8988T (cell line): ENCODE measurements around the gene PRKCB.
"Not testable (repeated sequence)": the region's sequence is repeated elsewhere in the genome, so short reads cannot be mapped to it uniquely, and the experiment has no call there.

ENCODE experiments used
- DNase-seq: peaks from one replicate; pipeline ENCODE4 v3.0.0; 2011

The PRKCB gene

DNA sequence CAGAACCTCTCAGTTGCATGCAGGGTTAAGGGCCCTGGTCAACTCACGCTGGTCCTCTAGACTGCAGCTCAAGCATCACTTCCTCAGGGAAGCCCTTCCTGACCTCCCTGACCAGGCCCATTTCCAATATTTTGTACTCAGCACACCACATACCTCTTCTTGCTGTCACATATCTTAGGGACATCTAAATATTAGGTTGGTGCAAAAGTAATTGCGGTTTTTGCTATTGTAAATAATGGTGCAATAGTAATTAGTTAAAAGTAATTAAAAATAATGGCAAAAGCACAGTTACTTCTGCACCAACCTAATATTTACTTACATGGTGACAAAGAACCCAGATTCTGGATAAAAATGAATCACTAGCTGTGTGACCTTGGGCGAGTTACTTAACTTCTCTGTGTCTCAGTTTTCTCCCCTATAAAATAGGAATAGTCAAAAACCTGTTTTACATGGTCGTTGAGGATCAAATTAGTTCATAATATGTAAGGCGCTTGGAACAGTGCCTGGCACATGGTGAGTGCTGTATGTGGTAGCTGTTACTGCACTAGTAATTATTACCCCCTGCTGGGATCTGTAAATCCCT lies 177.4 kb downstream of the PRKCB start:
- DNase-seq, result no peak

DNA sequence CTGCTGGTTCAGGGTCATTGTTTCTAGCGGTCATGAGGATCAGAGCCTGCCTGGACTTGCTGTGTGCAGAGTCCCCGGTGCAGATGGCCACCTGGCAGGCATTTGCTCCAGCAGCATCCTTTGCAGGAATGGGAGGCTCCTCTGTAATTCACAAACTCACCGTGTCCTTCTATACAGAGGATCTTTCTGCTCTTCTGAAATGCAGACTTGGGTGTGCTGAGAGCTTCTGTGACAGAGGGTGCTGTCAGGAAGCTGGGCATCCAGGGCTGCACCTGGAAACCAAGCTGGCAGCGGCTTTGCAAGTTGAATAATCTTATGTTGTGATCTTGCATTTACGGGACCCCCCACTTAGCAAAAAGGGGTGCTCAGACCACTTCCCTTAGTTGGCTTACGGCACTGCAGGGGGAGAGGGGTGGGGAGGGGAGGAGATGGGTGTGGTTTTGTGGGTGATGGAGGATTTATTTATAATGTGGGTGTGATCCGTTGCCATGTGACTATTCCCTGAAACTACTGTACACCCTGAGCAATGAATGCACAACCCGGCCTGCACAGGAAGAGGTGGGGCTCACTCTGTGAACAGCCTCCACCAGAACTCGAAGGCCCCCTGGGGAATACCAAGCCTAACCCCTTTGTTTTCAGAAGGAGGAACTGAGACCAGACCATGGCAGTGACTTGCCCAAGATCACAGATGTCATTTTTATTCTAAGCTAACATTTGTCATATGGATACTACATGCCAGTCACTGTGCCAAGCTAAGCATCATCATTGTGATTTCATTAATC lies 178.3 kb downstream of the PRKCB start:
- no peak for DNase-seq

DNA sequence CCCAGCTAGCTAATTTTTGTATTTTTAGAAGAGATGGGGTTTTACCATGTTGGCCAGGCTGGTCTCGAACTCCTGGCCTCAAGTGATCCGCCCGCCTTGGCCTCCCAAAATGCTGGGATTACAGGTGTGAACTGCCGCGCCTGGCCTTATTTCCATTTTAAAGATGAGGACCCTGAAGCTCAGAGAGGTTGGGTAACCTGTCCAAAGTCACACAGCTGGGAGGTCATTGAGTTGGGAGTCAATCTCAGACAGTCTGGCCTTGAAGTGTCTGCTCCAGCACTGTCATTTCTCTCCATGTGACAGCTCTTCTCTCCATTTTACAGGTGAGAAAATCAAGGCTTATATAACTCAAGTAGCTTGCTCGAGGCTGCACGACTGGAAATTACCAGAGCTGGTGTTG lies 179.2 kb downstream of the PRKCB start:
- not testable (repeated sequence) for DNase-seq

DNA sequence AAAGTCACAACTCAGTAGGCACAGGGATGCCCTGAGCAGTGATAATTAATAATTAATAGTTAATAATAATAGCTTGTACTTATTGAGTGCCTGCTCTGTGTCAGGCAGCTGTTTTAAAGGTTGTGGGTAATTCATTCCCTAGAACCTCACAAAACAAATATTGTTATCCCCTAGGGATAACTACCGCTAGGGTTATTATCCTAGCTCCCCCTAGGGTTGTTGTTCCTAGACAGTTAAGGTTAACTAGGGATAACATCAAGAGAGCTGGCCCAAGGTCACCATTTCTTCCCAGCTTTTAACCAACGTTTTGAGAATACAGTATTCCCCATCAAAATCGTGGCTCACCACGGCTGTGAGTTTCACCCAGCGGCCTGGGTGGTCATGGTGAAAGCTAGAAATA lies 180.1 kb downstream of the PRKCB start:
- no peak for DNase-seq

DNA sequence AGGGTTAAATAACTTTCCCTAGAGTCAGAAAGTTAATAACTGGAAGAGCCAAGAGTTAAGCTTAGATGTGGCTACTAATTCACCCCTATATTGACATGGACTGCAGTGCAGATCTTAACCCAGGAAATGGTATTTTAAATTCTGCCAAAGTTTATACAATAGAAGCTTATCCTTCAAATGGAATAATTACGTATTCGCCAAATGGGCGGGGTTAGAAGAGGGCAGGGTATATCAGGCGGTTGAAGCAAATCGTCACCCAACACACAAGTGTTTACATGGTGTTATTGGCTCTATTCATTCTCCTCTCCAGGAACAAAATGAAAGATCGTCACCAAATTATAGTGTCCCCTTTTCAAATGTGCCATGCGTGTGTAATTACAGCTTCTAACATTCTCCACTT lies 182.7 kb downstream of the PRKCB start:
- no peak for DNase-seq

DNA sequence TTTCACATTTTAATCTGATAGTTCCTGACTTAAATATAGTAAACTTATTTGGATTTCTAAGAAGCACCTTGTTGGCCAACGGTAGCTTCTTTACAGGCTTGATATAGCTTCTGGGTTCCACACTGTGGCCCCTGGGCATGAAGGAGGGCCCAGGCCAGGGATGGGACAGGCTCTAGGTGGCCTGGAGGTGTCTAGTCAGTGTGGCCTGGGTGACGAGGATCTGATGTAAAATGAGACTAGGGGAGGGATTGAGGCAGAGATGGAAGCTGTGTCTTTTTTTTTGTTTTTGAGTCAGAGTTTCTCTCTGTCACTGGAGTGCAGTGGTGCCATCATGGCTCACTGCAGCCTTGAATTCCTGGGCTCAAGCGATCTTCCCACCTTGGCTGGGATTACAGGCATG lies 187.0 kb downstream of the PRKCB start:
- DNase-seq, result no peak

DNA sequence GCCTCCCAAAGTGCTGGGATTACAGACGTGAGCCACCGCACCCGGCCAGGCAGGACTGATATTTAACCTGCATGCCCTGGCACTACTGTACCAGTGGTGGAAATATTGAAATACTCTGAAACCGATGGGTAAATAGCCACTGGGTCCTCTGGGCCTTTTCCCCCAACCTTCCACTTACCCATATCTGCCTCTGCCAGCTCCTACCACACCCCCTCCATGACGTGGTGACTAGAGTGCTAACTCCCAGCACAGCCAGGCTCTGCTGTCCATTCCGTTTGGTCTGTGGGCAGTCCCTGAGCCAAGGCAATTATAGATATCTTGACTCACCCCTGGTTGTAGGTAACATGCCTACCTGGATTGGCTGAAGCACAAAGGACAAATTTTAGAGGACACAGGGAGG lies 187.8 kb downstream of the PRKCB start:
- no peak for DNase-seq

DNA sequence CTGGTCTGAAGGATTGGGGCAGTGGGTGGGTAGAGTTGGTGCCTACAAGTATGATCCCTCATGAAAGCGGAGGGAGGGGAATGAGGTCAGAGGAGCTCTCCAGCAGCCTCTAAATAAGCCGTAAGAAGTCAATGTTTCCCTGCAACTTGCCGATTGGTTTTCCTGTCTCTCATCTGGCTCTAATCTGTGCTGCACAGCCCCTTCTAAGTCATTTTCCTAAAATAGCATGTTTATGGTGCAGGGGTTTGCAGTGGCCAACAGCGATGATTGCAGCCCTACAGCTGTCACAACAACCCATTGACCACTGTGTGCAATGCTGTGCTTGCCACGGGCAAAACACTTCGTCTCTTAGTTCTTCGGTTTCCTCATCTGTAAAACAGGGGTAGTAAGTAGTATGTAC lies 189.2 kb downstream of the PRKCB start:
- no peak for DNase-seq

DNA sequence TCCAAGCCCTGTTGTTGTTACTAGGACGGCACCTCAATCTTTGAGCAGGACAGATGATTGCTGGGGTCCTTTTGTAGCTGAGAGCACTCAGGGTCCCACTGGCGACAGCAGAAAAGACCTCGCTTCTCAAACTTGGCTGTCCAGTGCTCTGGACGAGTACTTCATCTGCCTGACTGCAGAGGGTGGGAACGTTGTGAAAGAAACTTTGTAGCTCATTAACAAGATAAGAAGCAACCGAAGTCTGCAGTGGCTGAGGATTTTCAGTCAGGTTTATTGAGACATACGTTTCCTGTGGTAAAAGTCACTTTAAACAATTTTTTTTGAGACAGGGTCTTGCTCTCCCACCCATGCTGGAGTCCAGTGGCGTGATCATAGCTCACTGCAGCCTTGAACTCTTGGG lies 191.7 kb downstream of the PRKCB start:
- no peak for DNase-seq

DNA sequence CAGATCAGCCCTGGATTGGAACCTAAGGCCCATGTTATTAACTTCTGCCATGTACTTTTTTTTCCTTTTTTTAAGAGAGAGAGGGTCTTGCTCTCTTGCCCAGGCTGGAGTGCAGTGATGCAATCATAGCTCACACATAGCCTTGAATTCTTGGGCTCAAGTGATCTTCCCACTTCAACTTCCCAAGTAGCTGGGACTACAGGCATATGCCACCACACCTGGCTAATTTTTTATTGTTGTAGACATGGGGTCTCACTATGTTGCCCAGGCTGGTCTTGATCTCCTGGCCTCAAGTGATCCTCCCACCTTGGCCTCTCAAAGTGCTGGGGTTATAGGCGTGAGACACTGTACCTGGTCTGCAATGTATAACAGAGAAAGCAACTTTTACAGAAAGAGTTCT lies 194.1 kb downstream of the PRKCB start:
- DNase-seq, result not testable (repeated sequence)

DNA sequence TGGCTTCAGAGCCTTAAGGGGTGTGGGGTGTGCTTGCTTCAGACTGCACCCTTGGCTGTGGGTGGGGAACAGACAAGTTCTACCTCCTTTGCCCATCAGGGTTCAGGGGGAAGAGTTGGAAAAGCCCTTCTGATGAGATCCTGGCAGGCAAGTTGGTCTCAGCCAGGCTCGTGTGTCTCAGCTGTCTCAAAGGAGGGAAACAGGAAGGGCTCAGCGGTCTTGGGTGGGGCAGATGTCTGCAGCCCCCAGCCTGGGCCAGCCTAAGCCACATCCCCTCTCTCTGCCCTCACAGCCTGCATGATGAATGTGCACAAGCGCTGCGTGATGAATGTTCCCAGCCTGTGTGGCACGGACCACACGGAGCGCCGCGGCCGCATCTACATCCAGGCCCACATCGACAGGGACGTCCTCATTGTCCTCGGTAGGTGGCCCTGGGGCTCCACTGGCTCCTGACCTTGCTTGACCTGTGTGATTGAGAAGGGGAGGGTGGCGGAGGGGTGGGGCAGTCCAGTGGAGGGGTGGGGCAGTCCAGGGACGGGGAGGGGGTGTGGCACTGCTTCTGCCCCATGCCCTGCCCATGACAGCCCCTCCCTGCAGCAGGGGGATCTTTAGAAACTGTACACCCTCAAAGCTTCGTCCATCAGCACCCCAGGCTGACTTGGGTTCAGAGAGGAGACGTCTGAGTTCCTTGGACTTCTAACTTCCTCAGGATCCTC lies 199.5 kb downstream of the PRKCB start:
- DNase-seq, result no peak

DNA sequence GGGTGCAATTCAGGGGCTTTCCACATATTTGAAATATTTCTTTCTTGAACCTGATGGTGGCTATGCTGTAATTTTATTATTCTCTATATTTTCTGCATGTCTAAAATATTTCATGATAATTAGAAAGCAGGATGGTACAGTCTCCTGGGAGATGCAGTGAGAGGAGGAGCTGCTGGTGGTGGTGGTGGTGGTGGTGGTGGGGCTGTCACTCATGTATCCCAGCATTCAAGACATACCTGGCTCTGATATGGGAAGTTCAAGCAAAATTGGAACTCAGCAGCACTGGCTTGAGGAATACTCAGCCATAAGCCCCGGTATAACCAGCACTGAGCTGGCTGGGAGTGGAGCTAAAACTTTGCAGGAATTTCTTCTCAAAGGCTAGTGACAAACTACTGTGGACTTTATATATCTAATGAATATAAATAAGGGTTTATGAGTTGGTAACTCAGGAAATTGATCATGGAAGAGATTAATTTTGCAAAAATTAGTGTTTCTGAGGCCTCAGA lies 200.3 kb downstream of the PRKCB start:
- DNase-seq, result no peak

DNA sequence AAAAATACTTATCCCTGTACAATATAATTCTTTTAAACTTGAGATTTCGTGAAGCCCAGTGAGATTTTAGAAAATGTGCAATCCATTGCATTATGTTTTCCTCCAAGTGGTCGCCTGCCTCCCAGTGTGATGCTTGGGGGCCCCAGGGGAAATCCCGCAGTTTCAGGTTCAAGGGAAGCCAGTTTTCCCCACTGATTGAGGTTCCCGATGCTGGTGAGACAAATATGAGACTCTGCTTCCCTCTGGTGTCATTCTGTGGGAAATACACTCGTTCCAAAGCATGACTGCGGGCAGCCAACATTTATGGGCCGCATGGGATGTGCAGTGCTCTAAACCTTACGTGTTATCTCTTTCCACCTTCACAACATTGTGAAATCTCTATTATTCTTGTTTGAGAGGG lies 200.8 kb downstream of the PRKCB start:
- peak; percentile 57 for DNase-seq

DNA sequence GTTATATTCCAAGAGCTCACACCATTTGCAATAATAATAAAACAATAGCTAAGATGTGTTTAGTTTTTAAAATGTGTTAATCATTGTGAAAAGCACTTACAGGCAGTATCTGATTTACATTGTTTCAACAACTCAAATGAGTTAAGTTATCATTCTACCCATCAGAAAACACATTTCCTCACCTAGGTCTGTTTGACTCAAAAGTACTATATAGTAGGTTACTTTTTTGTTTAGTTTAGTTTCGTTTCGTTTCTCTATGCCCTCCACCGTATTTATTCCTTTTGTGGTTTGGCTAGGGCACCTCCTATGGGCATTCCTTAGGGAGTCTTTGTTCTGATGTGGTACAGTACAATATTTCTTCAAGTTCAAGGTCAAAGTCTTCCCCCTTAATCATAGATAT lies 201.6 kb downstream of the PRKCB start:
- DNase-seq, result no peak

DNA sequence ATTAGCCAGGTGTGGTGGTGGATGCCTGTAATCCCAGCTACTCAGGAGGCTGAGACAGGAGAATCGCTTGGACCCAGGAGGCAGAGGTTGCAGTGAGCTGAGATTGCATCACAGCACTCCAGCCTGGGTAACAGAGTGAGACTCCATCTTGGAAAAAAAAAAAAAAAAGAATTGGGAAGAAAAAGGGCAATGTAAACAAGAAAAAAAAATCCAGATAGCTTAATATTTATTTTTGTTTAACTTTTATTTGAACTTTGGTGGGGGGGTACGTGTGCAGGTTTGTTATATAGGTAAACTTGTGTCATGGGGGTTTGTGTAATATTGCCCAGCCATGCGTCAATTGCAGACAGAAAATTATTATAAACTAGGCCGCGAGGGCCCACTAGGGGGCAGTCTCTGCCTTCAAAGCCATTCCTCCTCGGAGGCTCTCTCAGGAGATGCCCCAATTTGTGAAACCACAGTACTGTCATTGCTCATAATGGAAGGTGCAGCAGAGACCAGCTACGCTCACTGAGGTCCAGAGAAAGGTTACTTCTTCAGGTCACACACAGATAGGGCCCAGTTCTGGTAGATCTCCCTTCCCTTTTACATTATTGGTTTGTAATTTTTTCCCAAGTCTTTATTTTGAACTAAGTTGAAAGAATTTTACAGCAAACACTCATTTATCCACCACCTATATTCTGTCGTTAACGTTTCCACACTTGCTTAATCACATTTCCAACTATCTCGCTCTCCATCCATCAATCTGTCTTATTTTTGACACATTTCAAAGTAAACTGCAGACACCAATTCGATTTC lies 206.2 kb downstream of the PRKCB start:
- DNase-seq, result peak; percentile 42

DNA sequence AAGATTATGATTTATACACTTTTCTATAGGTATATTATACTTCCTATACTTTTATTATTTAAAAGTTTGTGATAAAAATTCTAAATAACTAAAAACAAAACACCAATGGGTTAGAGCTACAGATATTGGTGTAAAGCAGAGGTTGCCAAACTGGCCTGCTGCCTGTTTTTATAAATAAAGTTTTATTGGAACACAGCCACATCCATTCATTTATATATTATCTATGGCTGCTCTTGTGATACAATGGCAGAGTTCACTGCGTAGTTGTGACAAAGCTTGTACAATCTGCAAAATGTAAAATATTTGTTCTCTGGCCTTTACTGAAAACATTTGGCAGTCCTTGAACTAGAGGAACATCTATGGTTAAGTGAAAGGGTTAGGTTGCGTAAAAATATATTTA lies 208.7 kb downstream of the PRKCB start:
- DNase-seq, result no peak

DNA sequence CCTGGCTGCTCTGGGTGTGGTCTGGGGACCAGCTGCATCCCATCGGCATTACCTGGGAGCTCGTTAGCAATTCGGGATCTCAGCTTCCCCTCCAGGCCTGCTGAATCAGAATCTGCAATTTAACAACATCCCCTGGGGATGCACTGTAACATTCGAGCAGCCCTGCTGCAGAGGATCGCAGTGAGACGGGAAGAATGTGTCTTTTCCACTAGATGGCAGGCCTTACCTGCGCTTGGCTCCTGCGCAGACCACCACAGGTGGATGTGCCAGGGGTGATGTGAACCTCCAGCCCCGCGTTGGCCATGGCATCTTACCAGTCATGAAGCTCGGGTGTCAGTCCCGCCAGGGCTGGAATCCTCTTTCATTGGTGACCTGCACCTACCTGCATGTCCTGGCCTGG lies 209.9 kb downstream of the PRKCB start:
- peak; percentile 33 for DNase-seq

DNA sequence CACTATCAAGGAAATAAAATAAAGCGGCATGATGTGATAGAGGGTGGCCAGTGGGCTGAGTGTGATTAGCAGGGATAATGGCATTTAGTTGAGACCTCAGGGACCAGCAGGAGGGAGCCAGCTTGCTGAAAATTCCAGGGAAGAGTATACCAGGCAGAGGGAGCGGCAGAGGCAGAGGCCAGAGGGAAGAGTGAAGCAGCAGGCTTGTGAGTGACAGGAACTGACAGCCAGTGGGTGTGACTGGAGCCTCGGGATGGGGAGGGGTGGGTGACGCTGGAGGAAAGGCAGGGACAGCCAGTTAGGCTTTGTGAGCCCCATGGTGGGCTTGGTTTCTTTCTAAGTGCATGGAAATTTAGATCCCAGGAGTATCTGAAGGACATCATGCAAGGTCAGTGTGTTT lies 210.7 kb downstream of the PRKCB start:
- DNase-seq, result no peak

DNA sequence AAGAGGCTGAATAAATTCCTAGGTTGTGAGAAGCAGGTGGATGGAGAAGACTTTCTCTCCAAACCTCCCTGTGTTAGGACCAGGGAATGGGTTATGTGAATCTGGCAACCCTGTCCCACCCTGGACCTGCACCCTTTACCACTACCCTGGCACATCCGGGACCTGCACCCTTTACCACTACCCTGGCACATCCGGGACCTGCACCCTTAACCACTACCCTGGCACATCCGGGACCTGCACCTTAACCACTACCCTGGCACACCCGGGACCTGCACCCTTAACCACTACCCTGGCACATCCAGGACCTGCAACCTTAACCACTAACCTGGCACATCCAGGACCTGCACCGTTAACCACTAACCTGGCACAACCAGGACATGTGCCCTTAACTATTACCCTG lies 213.3 kb downstream of the PRKCB start:
- DNase-seq, result no peak

DNA sequence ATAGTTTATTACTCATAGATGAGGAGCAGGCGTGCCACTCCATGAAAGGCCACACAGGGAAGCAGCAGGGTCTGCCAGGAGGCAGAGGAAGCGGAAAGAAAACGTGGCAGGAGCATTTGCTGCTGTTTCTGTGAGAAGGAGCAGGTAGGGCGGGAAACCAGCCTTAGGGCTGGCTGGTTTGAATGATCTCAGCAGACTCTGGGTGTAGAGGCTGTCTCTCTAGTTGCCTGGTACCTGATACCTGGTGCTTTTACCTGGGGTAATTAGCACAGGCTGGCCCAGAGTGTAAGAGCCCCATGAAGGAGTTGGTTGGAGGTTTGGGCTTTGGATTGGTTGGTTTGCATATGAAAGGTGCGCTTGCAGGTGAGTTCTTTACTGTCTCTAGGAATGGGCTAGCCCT lies 215.3 kb downstream of the PRKCB start:
- no peak for DNase-seq

DNA sequence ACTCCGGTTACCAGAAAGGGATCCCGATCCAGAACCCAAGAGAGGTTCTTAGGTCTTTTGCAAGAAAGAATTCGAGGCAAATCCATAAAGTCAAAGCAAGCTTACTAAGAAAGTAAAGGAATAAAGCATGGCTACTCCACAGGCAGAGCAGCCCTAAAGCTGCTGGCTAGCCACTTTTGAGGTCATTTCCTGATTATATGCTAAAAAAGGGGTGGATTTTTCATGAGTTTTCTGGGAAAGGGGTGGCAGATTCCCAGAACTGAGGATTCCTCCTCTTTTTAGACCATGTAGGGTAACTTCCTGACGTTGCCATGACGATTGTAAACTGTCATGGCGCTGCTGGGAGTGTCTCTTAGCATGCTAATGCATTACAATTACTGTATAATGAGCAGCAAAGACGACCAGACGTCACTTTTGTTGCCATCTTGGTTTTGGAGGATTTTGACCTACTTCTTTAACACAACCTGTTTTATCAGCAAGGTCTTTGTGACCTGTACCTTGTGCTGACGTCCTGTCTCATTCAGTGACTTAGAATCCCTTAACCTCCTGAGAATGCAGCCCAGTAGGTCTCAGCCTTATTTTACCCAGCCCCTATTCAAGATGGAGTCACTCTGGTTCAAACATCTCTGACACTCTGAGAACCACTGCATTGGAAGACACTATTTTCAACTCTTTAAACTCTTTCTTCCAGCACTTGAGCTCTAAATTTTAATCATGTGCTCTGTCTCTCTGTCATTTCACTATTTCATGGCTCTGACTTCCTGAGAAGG lies 216.7 kb downstream of the PRKCB start:
- no peak for DNase-seq
